Stomach (tissue), 9 donors: ENCODE measurements around the gene TMC5. TPM values are rescaled to one million over a fixed set of nuclear protein-coding genes. Genes with fewer than 3 reads are reported as not detected.
A peak's percentile ranks its signal among the peaks of the same experiment; 100 is the strongest.

ENCODE experiments used
- DNase-seq, 2 donors: peaks; one replicate each; pipeline versions ENCODE4 v3.0.0 to v3.0.0-alpha.2; 2013 to 2019
- H3K27ac ChIP-seq, 5 donors: fragments of 200-600 bp in 4 of 5; sonication (generic) in 4 of 5; one replicate each; pipeline ENCODE4 v1.5.1; 2013 to 2019; ENCODE audit warnings: mild to moderate bottlenecking in 1 of 5, moderate library complexity in 1 of 5
- H3K27me3 ChIP-seq, 3 donors: fragments of 200-600 bp; sonication (generic); one replicate each; pipeline ENCODE4 v1.5.1; 2017 to 2019; ENCODE audit warnings: mixed run types in 1 of 3
- H3K36me3 ChIP-seq, 4 donors: fragments of 200-600 bp; sonication (generic); 1 replicate in 3 of 4; 2 replicates in 1 of 4; pipeline ENCODE4 v1.5.1; 2016 to 2019
- H3K4me1 ChIP-seq, 4 donors: fragments of 200-600 bp; sonication (generic); one replicate each; pipeline ENCODE4 v1.5.1; 2016 to 2019
- H3K4me3 ChIP-seq, 4 donors: fragments of 200-600 bp; sonication (generic) in 3 of 4; one replicate each; pipeline ENCODE4 v1.5.1; 2016 to 2019; ENCODE audit warnings: mild to moderate bottlenecking in 1 of 4
- H3K9me3 ChIP-seq, 4 donors: fragments of 200-600 bp; sonication (generic); one replicate each; pipeline ENCODE4 v1.5.1; 2016 to 2019
- CTCF ChIP-seq, 7 experiments: fragments of 450-650 bp in 4 of 7; fragments of 200-600 bp in 3 of 7; sonication (generic) in 3 of 7; IDR thresholded peaks; one replicate each; pipeline ENCODE4 v1.5.1; 2016 to 2019; ENCODE audit warnings: antibody characterized with exemption in 7 of 7, control low read depth in 2 of 7, mild to moderate bottlenecking in 1 of 7
- EP300 ChIP-seq: sonication (generic); formaldehyde crosslinking; IDR thresholded peaks from one replicate; pipeline ENCODE4 v1.6.1; 2017; ENCODE audit warnings: antibody characterized with exemption
- POLR2A ChIP-seq, 4 donors: fragments of 450-650 bp; IDR thresholded peaks; one replicate each; pipeline ENCODE4 v1.6.1; 2016; ENCODE audit warnings: antibody characterized with exemption in 4 of 4, control low read depth in 2 of 4, mild to moderate bottlenecking in 1 of 4, moderate library complexity in 1 of 4
- POLR2AphosphoS5 ChIP-seq, 3 donors: sonication (generic); formaldehyde crosslinking; IDR thresholded peaks; one replicate each; pipeline ENCODE4 v1.6.1; 2016; ENCODE audit warnings: antibody characterized with exemption in 3 of 3
- WGBS, 5 donors: extraction: QIAGEN DNeasy Blood & Tissue Kit in 3 of 5; methylation state at CpG; one replicate each; pipeline versions ENCODE4 v1.1.5 to v1.1.7; 2013 to 2018; 5-methylcytosine and 5-hydroxymethylcytosine counted together
- intact Hi-C: fragments of 100-400 bp; cut with DNase I; formaldehyde crosslinking; loops from one replicate; pipeline ENCODE4 v1.15.1; 2023; ENCODE audit warnings: low total_unique reads
- polyA plus RNA-seq, 3 donors: library from polyadenylated mRNA; stranded (reverse); fragments of 200-250 nt; gene quantifications; one replicate each; pipeline ENCODE4 v1.2.3, GENCODE V29; 2013
- total RNA-seq, 5 donors: library from RNA; depleted of rRNA; stranded (reverse); fragments of >200 nt; gene quantifications; one replicate each; pipeline versions ENCODE4 v1.1.0 to v1.2.3, GENCODE V29; 2014 to 2016
- donor health status: healthy with polysubstance abuse.
- donor health status: Bipolar disorder and iron deficiency.
- donor health status: healthy.

Gene TMC5
- total and polyA plus RNA-seq, 8 donors, result 7.2 to 92.7 (median 28.2) TPM

GRCh38 chr16:19377864-19378263 lies 39.8 kb upstream of the TMC5 start:
- Histone ChIP-seq H3K9me3 (no peaks in the 10 kb centered on the region), H3K4me1 (peaks cover 24 to 47% (median 34%) of the 10 kb centered on the region in 4 donors), H3K36me3 (no peaks in the 10 kb centered on the region), H3K4me3 (no peak overlapping the region), H3K27ac (no peak overlapping the region), H3K27me3 (peaks cover 0 to 2% (median 0%) of the 10 kb centered on the region in 3 donors)
- TF ChIP-seq POLR2AphosphoS5 (IDR thresholded peaks at IDR 0.05) (no peak), CTCF (IDR thresholded peaks at IDR 0.05) (no peak), POLR2A (IDR thresholded peaks at IDR 0.05) (no peak), EP300 (no peak)
- 60 to 89% (median 81%) methylated on average over 2 to 3 of the region's 3 CpGs for WGBS, 5 donors
- no peak for DNase-seq
- intact Hi-C loops, result loop anchor here (10.0 kb wide), 1 partner anchor 213 kb away; the partner anchor contains the start of gene SYT17

GRCh38 chr16:19378511-19378910 lies 39.2 kb upstream of the TMC5 start:
- TF ChIP-seq POLR2A (IDR thresholded peaks at IDR 0.05), result no peak
- Histone ChIP-seq H3K9me3 (no peaks in the 10 kb centered on the region), H3K4me3 (no peak overlapping the region), H3K4me1 (peaks cover 28 to 51% (median 39%) of the 10 kb centered on the region in 4 donors), H3K36me3 (no peaks in the 10 kb centered on the region), H3K27ac (no peak overlapping the region), H3K27me3 (peaks cover 0 to 6% (median 0%) of the 10 kb centered on the region in 3 donors)
- 21 to 53% (median 29%) methylated on average over 3 of the region's 3 CpGs for WGBS, 5 donors
- no peak for DNase-seq
- intact Hi-C loops, result loop anchor here (10.0 kb wide), 1 partner anchor 214 kb away; the partner anchor contains the start of gene SYT17

DNA sequence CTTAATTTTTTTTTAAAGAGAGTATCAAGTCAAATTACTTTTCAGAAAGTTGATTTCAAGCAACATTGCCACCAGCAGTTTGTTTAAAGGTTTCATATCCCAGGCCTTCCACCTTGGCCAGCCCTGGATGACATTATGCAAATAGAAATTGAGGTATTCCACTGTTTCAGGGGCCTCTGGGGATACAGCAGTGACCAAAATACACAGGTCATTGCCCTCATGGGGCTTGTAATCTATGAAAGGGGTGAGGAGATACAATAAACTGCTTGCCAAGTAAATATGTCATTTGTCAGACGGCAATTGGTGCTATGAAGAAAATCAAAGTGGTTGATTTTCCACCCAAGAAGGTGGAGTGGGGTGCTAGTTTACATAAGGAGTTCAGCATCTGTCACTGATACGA lies 37.8 kb upstream of the TMC5 start:
- no peaks in the 10 kb centered on the region for H3K36me3 ChIP-seq
- no peak overlapping the region for H3K4me3 ChIP-seq
- peaks cover 0 to 6% (median 0%) of the 10 kb centered on the region in 3 donors for H3K27me3 ChIP-seq
- no peaks in the 10 kb centered on the region for H3K9me3 ChIP-seq
- 13 to 44% (median 24%) methylated on average over 2 of the region's 2 CpGs for WGBS, 5 donors
- peak overlapping the region; percentile 20 to 73 (median 47) for H3K27ac ChIP-seq
- H3K4me1 ChIP-seq, result peaks cover 34 to 58% (median 44%) of the 10 kb centered on the region in 4 donors
- intact Hi-C loops, result loop anchor here (10.0 kb wide), 1 partner anchor 215 kb away; the partner anchor contains the start of gene SYT17
- no peak for DNase-seq
- TF ChIP-seq EP300 (no peak), CTCF (IDR thresholded peaks at IDR 0.05) (no peak), POLR2AphosphoS5 (IDR thresholded peaks at IDR 0.05) (no peak), POLR2A (IDR thresholded peaks at IDR 0.05) (no peak)

DNA sequence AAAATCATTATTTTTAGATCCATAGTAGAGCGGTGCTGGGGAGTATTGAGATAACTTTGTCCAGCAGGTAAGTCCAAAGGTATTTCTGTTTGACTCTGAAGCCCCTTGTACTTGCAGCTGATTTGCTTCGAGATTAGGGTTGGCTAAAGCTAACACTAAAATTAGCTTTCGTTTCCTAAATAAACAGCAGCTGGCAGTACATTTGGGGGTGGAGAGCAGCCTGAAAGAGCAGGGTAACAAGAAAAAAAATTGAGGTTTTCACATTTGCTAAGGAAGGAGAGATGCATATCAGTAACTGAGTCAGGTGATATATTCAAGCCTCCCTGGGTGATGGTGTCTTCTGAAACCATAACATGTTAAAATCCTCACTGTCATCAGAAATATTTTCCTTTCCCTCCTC lies 37.4 kb upstream of the TMC5 start:
- no peaks in the 10 kb centered on the region for H3K36me3 ChIP-seq
- H3K9me3 ChIP-seq, result no peaks in the 10 kb centered on the region
- DNase-seq, result no peak
- intact Hi-C loops, result no loop called here
- H3K27ac ChIP-seq, result peak overlapping the region in 4 of 5 donors; percentile 47 to 76 (median 65)
- H3K27me3 ChIP-seq, result peaks cover 0 to 6% (median 0%) of the 10 kb centered on the region in 3 donors
- WGBS, 5 donors, result 7 to 22% (median 13%) methylated on average over 3 of the region's 3 CpGs
- no peak overlapping the region for H3K4me3 ChIP-seq
- H3K4me1 ChIP-seq, result peaks cover 34 to 61% (median 47%) of the 10 kb centered on the region in 4 donors
- TF ChIP-seq CTCF (IDR thresholded peaks at IDR 0.05), result no peak
- no peak for TF ChIP-seq EP300
- TF ChIP-seq POLR2A (IDR thresholded peaks at IDR 0.05), result no peak
- TF ChIP-seq POLR2AphosphoS5 (IDR thresholded peaks at IDR 0.05), result no peak
